GM21423 (cell line): ENCODE measurements around the gene LMTK2.
"Not testable (repeated sequence)": the region's sequence is repeated elsewhere in the genome, so short reads cannot be mapped to it uniquely, and the experiment has no call there.

ENCODE experiments used
- ATAC-seq: cut with Tn5 transposase; IDR thresholded peaks from one replicate; pipeline ENCODE4 v1.9.1; 2021; ENCODE audit warnings: mild to moderate bottlenecking, moderate library complexity; ENCODE audit not compliant: unreplicated experiment

Gene LMTK2

DNA sequence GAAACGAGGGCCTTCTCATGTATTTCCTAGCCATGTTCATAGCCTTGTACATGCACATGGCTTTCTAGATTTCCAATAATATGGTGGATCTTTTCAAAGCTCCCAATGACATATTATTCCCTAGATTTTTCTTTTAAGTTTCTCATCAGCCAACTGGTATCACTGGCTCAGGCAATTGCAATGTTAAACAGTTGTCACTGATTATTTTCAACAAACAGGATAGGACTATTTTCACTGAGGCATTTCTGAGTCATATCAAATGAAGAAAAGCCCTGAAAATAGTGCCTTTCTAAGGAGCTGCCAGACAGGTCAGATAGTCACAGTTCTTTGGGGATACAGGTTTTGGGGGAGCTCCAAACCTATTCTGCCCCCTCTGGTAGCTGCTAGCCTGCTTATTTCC lies 4.5 kb upstream of the LMTK2 start:
- no peak for ATAC-seq

DNA sequence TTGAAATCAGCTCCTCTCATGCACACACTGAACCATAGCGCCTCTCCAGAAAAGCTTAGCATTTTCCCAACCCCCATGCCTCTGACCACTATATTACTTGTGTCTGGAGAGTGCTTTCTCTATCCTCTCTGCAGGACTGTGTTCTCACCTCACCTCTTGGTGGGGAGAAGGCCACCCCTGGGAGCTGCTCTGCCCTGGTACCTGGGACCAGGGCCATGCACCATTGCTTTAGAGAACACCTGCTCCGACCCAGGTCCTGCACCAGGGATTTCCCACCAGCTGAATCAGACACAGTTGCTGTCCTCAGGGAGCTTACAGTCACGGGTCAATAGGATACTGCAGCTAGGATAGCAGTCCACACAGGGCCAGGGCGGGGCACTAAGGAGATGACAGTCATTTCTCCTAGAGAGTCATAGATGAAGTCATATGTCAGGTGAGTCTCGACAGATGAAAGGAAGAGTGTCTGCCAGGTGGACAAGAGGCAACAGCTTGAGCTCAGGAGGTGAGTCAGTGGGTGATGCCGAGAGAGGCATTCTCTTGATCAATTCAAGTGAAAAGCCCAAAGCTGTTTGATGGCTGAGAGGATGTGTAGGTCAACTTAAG lies 619 bp upstream of the LMTK2 start:
- ATAC-seq, result no peak

DNA sequence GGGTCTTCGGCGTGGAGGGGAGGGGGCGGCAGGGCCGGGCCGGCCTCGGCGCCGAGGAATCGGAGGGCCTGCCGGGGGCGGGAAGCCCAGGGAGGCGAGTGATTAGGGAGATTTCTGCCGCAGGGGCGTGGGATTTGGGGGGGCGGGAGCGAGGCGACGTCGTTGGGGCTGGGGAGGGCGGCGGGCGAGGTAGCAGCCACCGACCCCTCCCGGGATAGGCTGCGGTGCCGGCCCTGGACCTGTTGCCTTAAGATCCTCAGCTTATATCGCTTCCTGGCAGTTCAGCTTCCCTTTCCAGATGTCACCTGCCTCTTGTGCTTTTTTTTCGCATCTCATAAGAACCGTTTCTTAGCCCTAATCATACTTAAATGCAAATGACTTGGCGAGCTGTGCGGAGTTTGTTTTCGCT lies 655 bp downstream of the LMTK2 start:
- peak; percentile 1 for ATAC-seq

DNA sequence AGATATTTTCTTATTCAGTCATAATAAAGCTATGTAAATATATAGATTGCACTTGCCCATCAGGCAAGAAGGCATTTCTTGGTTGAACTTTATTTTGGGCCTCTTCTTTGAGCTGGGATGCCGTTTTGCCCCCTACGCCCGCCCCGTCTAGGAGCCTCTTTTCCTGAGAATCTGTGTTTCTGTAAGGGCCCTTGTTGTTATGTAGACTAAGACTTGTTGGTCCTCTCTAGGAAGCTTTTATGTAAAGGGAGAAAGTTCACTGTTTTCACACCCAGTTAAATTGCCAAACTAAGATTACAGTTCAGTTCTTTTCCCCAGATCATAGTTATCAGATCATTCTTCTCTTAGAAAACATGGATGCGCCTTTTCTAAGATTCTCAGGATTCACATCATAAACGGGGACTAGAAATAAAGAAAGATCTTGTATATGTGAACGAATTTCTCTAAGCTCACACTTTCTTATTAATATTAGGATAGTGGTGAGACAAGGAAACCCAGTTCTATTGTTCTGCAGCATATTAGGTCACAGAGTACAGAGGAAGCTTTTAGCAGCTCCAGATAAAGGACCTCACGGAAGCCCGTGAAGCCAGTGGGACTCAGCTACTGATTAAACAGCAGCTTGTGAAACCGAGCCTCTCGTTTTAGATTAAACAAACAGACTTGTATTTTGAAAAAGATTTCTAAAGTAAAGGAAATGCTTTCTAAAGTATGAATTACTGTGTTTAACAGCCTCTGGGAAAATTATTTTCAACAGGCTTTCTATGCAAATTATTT lies 3.8 kb downstream of the LMTK2 start:
- ATAC-seq, result no peak

GRCh38 chr7:98112077-98112476 lies 5.4 kb downstream of the LMTK2 start:
- no peak for ATAC-seq

DNA sequence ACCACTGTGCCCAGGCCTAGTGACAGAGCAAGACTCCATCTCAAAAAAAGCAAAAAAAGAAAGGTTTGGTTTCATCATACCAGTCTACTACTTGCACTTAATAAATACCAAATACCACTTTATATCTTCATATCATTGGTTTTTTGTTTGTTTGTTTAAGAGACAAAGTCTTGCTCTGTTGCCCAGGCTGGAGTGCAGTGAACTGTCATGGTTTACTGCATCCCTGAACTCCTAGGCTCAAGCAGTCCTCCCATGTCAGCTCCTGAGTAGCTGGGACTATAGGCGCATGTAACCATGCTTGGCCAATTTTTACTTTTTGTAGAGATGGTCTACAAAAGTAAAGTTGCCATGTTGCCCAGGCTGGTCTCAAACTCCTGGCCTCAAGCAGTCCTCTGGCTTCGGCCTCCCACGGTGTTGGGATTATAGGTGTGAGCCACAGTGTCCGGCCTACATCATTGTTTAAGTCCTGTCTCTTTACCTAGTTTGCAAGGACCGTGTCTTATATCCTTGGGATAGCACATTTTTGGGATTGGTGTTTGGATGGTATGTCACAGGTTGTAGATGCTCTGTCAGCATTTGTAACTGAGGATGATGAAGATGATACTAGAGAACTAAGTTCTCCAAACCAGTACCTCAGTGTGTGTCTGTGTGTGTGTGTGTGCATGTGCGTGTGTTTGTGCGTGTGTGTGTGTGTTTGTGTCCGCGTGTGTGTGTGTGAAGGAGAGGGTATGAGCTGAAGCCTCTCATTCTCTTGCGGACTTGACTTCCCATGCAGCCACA lies 9.3 kb downstream of the LMTK2 start:
- ATAC-seq, result no peak

DNA sequence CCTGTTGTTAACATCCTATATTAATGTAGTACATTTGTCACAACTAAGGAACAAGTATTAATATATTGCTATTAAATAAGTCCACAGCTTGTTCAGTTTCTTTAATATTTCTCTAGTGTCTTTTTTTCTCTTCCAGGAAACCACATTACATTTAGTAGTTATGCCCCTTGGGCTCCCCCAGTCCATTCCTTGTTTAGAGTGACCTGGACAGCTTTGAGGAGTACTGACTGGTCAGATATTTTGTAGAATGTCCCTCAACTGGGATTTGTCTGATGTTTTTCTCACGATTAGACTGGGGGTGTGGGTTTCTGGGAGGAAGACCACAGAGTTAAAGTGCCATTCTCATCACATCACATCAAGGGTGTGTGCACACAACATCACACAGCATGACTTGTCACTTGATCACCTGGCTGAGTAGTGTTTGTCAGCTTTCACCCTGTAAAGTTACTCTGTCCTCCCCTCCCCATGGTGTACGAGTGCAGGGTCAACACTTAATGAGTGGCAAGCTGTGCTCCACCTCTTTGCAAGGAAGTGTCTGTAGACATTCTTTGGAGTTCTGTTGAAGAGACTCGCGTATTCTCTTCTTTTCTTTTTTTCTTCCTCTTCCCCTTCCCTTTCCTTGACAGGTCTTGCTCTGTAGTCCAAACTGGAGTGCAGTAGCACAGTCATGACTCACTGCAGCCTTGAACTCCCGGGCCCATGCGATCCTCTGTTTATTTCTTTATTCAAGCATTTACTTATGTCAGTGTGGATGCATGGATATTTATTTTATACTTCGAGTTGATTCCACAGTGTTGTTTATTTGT lies 10.2 kb downstream of the LMTK2 start:
- ATAC-seq, result no peak

DNA sequence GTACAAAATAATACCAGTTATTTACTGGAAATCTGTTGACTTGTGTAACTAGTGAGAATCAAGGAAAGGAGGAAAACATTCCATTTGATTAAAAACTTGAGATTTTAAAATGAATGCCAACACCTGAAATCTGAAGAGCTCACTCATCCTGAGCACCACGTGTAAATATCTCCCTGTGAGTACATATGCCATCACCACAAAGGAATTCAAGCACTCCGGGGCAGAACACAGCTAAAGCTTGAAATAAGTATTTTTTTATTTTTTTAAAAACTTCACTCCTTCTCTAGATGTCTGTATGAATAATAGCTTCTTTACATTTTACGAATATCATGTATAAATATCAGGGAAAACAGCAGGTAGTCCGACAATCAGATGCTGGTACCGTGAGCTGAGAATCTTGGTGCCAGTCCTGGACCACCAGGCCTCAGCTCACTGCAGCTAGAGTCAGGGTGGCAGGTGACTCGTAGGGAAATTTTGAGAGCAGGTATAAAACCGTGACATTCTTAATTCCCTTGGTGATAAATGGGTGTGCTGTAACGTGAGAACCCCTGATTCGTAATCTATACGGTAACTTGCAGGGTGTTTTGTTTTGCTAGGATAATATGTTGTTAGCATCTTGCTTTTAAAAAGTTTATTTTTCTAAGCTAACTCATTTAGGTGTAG lies 12.7 kb downstream of the LMTK2 start:
- no peak for ATAC-seq

DNA sequence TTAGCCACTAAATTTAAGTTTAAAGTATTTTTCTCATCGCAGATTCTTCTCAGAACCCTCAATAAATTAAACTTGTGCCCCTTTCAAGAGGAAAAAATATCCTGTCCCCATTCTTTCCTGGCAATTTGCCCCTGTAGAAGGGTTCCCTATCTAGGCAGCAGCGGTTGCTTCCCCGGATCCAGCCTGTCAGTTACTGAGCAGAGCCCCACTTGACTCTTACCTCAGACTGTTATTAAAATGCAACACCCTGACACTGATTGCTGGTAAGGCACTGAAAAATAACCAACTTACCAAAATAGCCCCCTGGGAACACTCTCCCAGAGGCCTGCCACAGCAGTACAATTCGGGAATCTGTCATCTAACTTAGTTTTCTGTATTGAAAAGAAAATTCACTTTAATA lies 13.9 kb downstream of the LMTK2 start:
- ATAC-seq, result no peak

DNA sequence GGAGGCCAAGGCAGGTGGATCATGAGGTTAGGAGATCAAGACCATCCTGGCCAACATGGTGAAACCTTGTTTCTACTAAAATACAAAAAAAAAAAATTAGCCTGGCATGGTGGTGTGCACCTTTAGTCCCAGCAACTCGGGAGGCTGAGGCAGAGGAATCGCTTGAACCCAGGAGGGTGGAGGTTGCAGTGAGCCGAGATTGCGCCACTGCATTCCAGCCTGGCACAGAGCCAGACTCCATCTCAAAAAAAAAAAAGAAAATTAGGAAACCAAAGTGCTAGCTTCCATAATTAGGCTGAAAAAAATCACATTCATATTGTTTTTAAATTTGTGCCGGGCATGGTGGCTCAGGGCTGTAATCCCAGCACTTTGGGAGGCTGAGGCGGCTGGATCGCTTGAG lies 14.7 kb downstream of the LMTK2 start:
- ATAC-seq, result not testable (repeated sequence)

- ATAC-seq, result no peak
Observed at GRCh38 chr7:98123365-98123696, 16.7 kb downstream of the LMTK2 start.

- ATAC-seq, result no peak
Observed at GRCh38 chr7:98125759-98126158, 19.1 kb downstream of the LMTK2 start.

DNA sequence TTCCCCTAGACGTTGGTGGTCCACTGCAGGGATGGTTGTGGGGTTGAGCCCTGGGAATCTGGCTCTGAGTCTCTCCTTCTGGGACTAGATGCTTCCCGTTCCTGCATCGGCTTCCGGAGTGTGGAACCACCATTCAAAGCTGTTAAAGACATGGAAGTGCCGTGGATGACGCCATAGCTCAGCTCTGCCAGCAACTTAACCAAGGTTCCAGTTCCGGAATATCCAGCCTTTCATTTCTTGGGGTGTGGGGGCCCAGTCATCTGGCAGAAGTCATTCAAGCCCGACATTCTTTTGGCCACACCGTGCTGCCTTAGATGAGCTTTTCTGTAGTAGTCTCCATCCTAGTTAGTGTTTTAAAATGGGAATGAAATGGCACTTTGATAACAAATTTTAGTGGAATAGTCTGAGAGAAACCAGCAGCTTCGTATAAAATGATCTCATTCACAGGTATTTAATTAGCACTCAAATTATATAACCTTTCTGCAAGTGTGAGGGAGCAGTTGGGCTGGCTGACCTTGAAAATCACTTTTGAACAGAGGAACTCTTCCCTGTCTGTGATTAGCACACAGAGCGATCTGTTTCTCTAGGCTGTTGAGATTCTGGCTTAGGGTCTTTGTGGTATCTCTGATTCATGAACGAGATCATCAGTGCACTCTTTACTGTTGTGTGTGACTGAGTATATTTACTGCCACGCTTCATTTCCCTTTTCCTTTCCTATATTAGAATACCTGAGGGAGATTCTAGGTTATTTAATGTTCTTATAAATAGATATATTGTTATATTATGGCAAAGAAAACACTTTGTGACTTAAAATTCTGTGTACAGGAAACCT lies 19.9 kb downstream of the LMTK2 start:
- ATAC-seq, result no peak

GRCh38 chr7:98128346-98128745 lies 21.7 kb downstream of the LMTK2 start:
- no peak for ATAC-seq

GRCh38 chr7:98130959-98131358 lies 24.3 kb downstream of the LMTK2 start:
- ATAC-seq, result no peak

GRCh38 chr7:98133181-98133580 lies 26.5 kb downstream of the LMTK2 start:
- ATAC-seq, result peak; percentile 63

GRCh38 chr7:98133621-98134303 lies 27.1 kb downstream of the LMTK2 start:
- peak; percentile 10 for ATAC-seq

DNA sequence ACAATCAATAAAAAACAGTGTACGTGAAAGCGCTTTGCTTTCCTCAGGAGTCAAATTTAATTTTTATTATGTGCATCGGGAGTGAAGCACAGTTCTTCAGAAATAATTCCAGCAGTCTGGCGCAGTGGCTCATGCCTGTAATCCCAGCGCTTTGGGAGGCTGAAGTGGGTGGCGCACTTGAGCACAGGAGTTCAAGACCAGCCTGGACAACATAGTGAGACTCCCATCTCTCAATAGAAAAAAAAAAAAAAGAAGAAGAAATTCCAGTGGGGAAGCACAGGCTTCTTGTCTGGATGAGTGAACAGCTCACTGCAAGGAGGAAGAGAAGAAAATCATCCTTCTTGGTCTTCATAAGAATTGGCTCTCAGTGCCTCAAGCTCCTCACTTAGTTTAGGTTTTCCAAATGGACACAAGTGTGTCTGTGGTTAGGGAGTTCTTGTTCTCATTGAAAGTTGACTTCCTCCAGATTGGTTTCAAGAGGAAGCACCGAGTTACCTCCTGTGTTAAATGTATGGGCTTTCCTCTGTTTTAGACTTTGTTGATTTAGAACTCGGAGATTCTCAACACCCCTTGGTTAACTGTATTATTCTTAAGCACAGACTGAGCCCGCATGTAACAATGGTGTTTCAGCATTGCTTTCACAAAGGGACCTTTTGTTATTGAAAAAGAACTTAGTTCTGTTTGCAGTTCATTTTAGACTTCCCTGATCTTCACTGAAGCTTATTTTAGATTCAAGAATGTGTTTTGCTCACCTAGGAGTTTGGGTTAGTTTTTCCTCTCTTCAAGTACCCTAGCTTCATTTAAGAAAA lies 28.0 kb downstream of the LMTK2 start:
- no peak for ATAC-seq
